ENCODE results near the gene FAM168B. TPM values are rescaled to one million over a fixed set of nuclear protein-coding genes. Genes with fewer than 3 reads are reported as not detected.

The FAM168B gene
- total RNA-seq, 4 donors from 2014 or later = 77.7 to 88.7 (median 79.8) TPM

- intact Hi-C loops (cut with DNase I) = no loop called here
- H3K4me3 ChIP-seq = no peak overlapping the region
- H3K27me3 ChIP-seq = no peaks in the 10 kb centered on the region
- peaks cover 24 to 89% (median 35%) of the 10 kb centered on the region in 3 donors for H3K36me3 ChIP-seq
- 59 to 67% methylated on average over 3 to 4 of the region's 4 CpGs for WGBS, 2 donors
- no peak overlapping the region for H3K27ac ChIP-seq
- TF ChIP-seq, protein P1, sequence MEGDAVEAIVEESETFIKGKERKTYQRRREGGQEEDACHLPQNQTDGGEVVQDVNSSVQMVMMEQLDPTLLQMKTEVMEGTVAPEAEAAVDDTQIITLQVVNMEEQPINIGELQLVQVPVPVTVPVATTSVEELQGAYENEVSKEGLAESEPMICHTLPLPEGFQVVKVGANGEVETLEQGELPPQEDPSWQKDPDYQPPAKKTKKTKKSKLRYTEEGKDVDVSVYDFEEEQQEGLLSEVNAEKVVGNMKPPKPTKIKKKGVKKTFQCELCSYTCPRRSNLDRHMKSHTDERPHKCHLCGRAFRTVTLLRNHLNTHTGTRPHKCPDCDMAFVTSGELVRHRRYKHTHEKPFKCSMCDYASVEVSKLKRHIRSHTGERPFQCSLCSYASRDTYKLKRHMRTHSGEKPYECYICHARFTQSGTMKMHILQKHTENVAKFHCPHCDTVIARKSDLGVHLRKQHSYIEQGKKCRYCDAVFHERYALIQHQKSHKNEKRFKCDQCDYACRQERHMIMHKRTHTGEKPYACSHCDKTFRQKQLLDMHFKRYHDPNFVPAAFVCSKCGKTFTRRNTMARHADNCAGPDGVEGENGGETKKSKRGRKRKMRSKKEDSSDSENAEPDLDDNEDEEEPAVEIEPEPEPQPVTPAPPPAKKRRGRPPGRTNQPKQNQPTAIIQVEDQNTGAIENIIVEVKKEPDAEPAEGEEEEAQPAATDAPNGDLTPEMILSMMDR (IDR thresholded peaks at IDR 0.05) = no peak
- TF ChIP-seq POLR2A (IDR thresholded peaks at IDR 0.05) = no peak
- DNase-seq = no peak
- no peaks in the 10 kb centered on the region for H3K9me3 ChIP-seq
- H3K4me1 ChIP-seq = peaks cover 9 to 56% (median 17%) of the 10 kb centered on the region in 3 donors
Observed at GRCh38 chr2:131056932-131057287, 36.4 kb downstream of the FAM168B start.

DNA sequence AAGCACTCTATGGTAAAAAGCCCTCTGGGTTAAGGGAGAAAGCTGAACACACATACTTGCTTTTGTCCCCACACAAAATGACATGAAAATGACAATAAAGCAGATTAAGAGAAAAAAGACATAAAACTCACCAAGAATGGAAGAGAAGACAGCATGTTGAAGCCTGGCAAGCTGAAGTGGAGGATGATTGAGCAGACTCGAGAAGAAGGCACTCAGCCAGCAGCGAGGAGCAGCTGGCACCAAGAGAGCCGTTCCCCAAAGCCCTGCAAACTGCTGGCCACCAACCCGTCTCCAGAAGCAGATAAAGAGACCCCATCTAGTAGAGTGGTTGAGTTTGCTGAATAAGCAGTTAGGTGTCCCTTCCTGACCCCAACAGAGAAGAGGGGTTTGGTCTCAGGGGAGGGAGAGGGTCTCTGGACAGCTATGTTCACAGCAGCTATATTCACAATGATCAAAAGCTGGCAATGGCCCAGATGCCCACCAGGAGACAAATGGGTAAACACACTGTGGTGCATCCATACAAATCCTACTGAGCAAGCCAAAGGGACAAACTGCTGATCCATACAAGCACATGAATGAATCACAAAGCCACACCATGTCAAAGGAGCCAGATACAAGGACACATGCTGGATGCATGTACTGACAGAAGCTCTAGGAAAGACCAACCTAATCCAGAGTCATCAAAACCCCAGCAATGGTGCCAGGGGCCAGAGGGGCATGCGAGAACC lies 36.9 kb downstream of the FAM168B start:
- TF ChIP-seq POLR2A (IDR thresholded peaks at IDR 0.05) = no peak
- TF ChIP-seq, protein P1 (IDR thresholded peaks at IDR 0.05) = no peak
- no peak overlapping the region for H3K4me3 ChIP-seq
- H3K9me3 ChIP-seq = no peaks in the 10 kb centered on the region
- H3K27me3 ChIP-seq = no peaks in the 10 kb centered on the region
- intact Hi-C loops (cut with DNase I) = no loop called here
- 45 to 56% methylated on average over 5 of the region's 5 CpGs for WGBS, 2 donors
- H3K36me3 ChIP-seq = peaks cover 24 to 90% (median 40%) of the 10 kb centered on the region in 3 donors
- DNase-seq = no peak
- peaks cover 7 to 51% (median 12%) of the 10 kb centered on the region in 3 donors for H3K4me1 ChIP-seq
- peak overlapping the region in 1 of 4 donors; percentile 27 for H3K27ac ChIP-seq

GRCh38 chr2:131055169-131056065 lies 37.8 kb downstream of the FAM168B start:
- Histone ChIP-seq H3K9me3 (no peaks in the 10 kb centered on the region), H3K4me3 (no peak overlapping the region), H3K27ac (no peak overlapping the region), H3K36me3 (peaks cover 24 to 95% (median 49%) of the 10 kb centered on the region in 3 donors), H3K4me1 (peaks cover 0 to 41% (median 12%) of the 10 kb centered on the region in 3 donors), H3K27me3 (no peaks in the 10 kb centered on the region)
- DNase-seq = no peak
- intact Hi-C loops (cut with DNase I) = no loop called here
- TF ChIP-seq POLR2A (IDR thresholded peaks at IDR 0.05) = no peak
- WGBS, 2 donors = 87 to 88% methylated on average over 9 to 26 of the region's 26 CpGs

GRCh38 chr2:131054488-131054887 lies 38.8 kb downstream of the FAM168B start:
- H3K27me3 ChIP-seq = no peaks in the 10 kb centered on the region
- H3K4me1 ChIP-seq = peaks cover 0 to 35% (median 12%) of the 10 kb centered on the region in 3 donors
- peaks cover 24 to 97% (median 49%) of the 10 kb centered on the region in 3 donors for H3K36me3 ChIP-seq
- no peak for DNase-seq
- intact Hi-C loops (cut with DNase I) = no loop called here
- H3K4me3 ChIP-seq = no peak overlapping the region
- no peaks in the 10 kb centered on the region for H3K9me3 ChIP-seq
- WGBS, 2 donors = 93 to 98% methylated on average over 5 to 6 of the region's 7 CpGs
- no peak overlapping the region for H3K27ac ChIP-seq
- TF ChIP-seq POLR2A (IDR thresholded peaks at IDR 0.05) = no peak
- TF ChIP-seq, protein P1 (IDR thresholded peaks at IDR 0.05) = no peak

- Histone ChIP-seq H3K9me3 (no peaks in the 10 kb centered on the region), H3K4me3 (no peak overlapping the region), H3K27me3 (no peaks in the 10 kb centered on the region), H3K4me1 (peaks cover 0 to 26% (median 12%) of the 10 kb centered on the region in 3 donors), H3K36me3 (peaks cover 20 to 99% (median 49%) of the 10 kb centered on the region in 3 donors), H3K27ac (no peak overlapping the region)
- DNase-seq = no peak
- TF ChIP-seq POLR2A (IDR thresholded peaks at IDR 0.05) = no peak
- TF ChIP-seq, protein P1 (IDR thresholded peaks at IDR 0.05) = no peak
- intact Hi-C loops (cut with DNase I) = no loop called here
- WGBS, 2 donors = 84 to 96% methylated on average over 3 to 8 of the region's 8 CpGs
Observed at GRCh38 chr2:131052741-131053263, 40.5 kb downstream of the FAM168B start.
